DMS153 treated with DMSO at 0.1 percent for 48 hours (cell line): Measurements from ENCODE around the gene PRKCB.
A peak's percentile ranks its signal among the peaks of the same experiment; 100 is the strongest.

ENCODE experiments used
- DNase-seq: peaks from one replicate; lab custom pipeline; 2025; ENCODE audit not compliant: unreplicated experiment; lab: John Stamatoyannopoulos, UW

The PRKCB gene

GRCh38 chr16:23835390-23836077 is at the start of gene PRKCB:
TSS of gene PRKCB (plus strand) at chr16:23835983.
- DNase-seq = peak; percentile 27

- DNase-seq = no peak
These were observed 48.7 kb upstream of the PRKCB start for GRCh38 chr16:23786964-23787561.

- no peak for DNase-seq
These were observed 47.1 kb upstream of the PRKCB start for GRCh38 chr16:23788685-23789084.

GRCh38 chr16:23795378-23795777 is 40.4 kb upstream of the PRKCB start:
- no peak for DNase-seq

GRCh38 chr16:23796941-23797340 is 38.8 kb upstream of the PRKCB start:
- no peak for DNase-seq

GRCh38 chr16:23801378-23801777 is 34.4 kb upstream of the PRKCB start:
- peak; percentile 63 for DNase-seq

GRCh38 chr16:23802776-23803175 is 33.0 kb upstream of the PRKCB start:
- no peak for DNase-seq

GRCh38 chr16:23803591-23804123 is 32.1 kb upstream of the PRKCB start:
- DNase-seq = peak; percentile 74

- no peak for DNase-seq
These were observed 28.8 kb upstream of the PRKCB start for GRCh38 chr16:23807028-23807427.

- DNase-seq = no peak
These were observed 14.3 kb upstream of the PRKCB start for GRCh38 chr16:23821467-23821866.

- no peak for DNase-seq
These were observed 13.7 kb upstream of the PRKCB start for GRCh38 chr16:23821875-23822688.

- no peak for DNase-seq
These were observed 12.1 kb upstream of the PRKCB start for GRCh38 chr16:23823475-23824384.

- no peak for DNase-seq
These were observed 10.9 kb upstream of the PRKCB start for GRCh38 chr16:23824909-23825308.

- no peak for DNase-seq
These were observed 9.2 kb upstream of the PRKCB start for GRCh38 chr16:23826528-23827045.

- no peak for DNase-seq
These were observed 8.7 kb upstream of the PRKCB start for GRCh38 chr16:23827057-23827456.

- DNase-seq = no peak
These were observed 6.3 kb upstream of the PRKCB start for GRCh38 chr16:23829454-23829853.

- DNase-seq = no peak
These were observed 5.5 kb upstream of the PRKCB start for GRCh38 chr16:23830276-23830675.

- no peak for DNase-seq
These were observed 2.9 kb upstream of the PRKCB start for GRCh38 chr16:23832882-23833281.

GRCh38 chr16:23833504-23833903 is 2.3 kb upstream of the PRKCB start:
- no peak for DNase-seq

- DNase-seq = no peak
These were observed 1.7 kb upstream of the PRKCB start for GRCh38 chr16:23833960-23834685.
